HepG2 (cell line): Measurements from ENCODE around the gene PCED1B. TPM values are rescaled to one million over a fixed set of nuclear protein-coding genes. Genes with fewer than 3 reads are reported as not detected.

Source experiments
- ATAC-seq: fragments of 200-7000 bp; cut with Tn5 transposase; 3 replicates; pipeline ENCODE4 v1.9.1; 2020; ENCODE audit warnings: mild to moderate bottlenecking, moderate library complexity
- BruUV-seq: library from RNA; stranded (reverse); fragments of 400-500 nt; replicated peaks from 2 replicates; lab custom pipeline; 2021; lab: Mats Ljungman, UMichigan
- CTCF ChIA-PET: fragments of 300-600 bp; formaldehyde crosslinking; extraction: SDS; loops from one replicate; lab custom pipeline; 2021; ENCODE audit warnings: low total read pairs, inconsistent platforms, low intra/inter-chr PET ratio; lab: Yijun Ruan, JAX
- POLR2A ChIA-PET: fragments of 350-600 bp; sonication (Branson Sonifier 250); formaldehyde crosslinking; loops from one replicate; lab custom pipeline; 2020; ENCODE audit warnings: antibody characterized with exemption, inconsistent platforms; lab: Yijun Ruan, JAX
- DNase-seq: peaks from one replicate; pipeline ENCODE4 v3.0.0-alpha.2; 2015; ENCODE audit warnings: low spot score
- FAIRE-seq: peaks from 3 replicates; lab custom pipeline; 2011; peaks lifted over from hg19 to GRCh38; lab: Jason Lieb, UNC
- H2AFZ ChIP-seq: one replicate; pipeline ENCODE4 v1.6.1; 2011; ENCODE audit warnings: low read length, inconsistent platforms
- H3K27ac ChIP-seq: fragments of 300-600 bp; 3 replicates; pipeline ENCODE4 v1.8.0; 2011; ENCODE audit warnings: mixed run types, mild to moderate bottlenecking, mixed read lengths, low read length, inconsistent platforms; ENCODE audit not compliant: insufficient read depth; ENCODE audit errors: extremely low read length
- H3K27me3 ChIP-seq, 2 experiments: fragments of 200-600 bp in 1 of 2; 2 replicates in 1 of 2; 3 replicates in 1 of 2; pipeline versions ENCODE4 v1.6.0 to v1.8.0; 2011; ENCODE audit warnings: low read length in 2 of 2, mild to moderate bottlenecking in 2 of 2, moderate library complexity in 2 of 2, inconsistent platforms in 1 of 2; ENCODE audit not compliant: insufficient read depth in 2 of 2, control insufficient read depth in 1 of 2
- H3K36me3 ChIP-seq, 2 experiments: fragments of 200-600 bp in 1 of 2; replicated peaks in 1 of 2; 2 replicates in 1 of 2; 3 replicates in 1 of 2; pipeline versions ENCODE4 v1.5.1 to v1.8.0; 2011; ENCODE audit warnings: low read length in 2 of 2, inconsistent platforms in 1 of 2; ENCODE audit not compliant: insufficient read depth in 2 of 2, control insufficient read depth in 1 of 2
- H3K4me1 ChIP-seq: 2 replicates; pipeline ENCODE4 v1.5.1; 2012; ENCODE audit warnings: low read length, inconsistent platforms; ENCODE audit not compliant: insufficient read depth
- H3K4me2 ChIP-seq: 2 replicates; pipeline ENCODE4 v1.6.0; 2011; ENCODE audit warnings: low read depth, low read length, inconsistent platforms
- H3K4me3 ChIP-seq, 3 experiments: fragments of 200-600 bp in 1 of 3; sonication (generic), shearing (Covaris generic) in 1 of 3; replicated peaks in 1 of 3; 2 replicates each; pipeline ENCODE4 v1.5.1; 2011 to 2016; ENCODE audit warnings: low read length in 3 of 3, inconsistent platforms in 2 of 3, low read depth in 2 of 3, mild to moderate bottlenecking in 2 of 3, control low read depth in 1 of 3, mixed read lengths in 1 of 3; ENCODE audit not compliant: insufficient read depth in 1 of 3
- H3K79me2 ChIP-seq: one replicate; pipeline ENCODE4 v1.6.1; 2011; ENCODE audit warnings: low read length, inconsistent platforms; ENCODE audit not compliant: insufficient read depth
- H3K9ac ChIP-seq: 2 replicates; pipeline ENCODE4 v1.6.0; 2011; ENCODE audit warnings: mild to moderate bottlenecking, low read depth, low read length, inconsistent platforms; ENCODE audit not compliant: insufficient read depth
- H3K9me3 ChIP-seq: 2 replicates; pipeline ENCODE4 v1.5.1; 2012; ENCODE audit warnings: mild to moderate bottlenecking, low read length
- H4K20me1 ChIP-seq: 2 replicates; pipeline ENCODE4 v1.6.0; 2011; ENCODE audit warnings: inconsistent platforms, mild to moderate bottlenecking, low read length, moderate library complexity; ENCODE audit not compliant: insufficient read depth
- E2F1 ChIP-seq: sonication (generic); formaldehyde crosslinking; IDR thresholded peaks from 2 replicates; pipeline ENCODE4 v1.5.0; 2020; ENCODE audit warnings: missing genetic modification reagents
- HHEX ChIP-seq: IDR thresholded peaks from 2 replicates; pipeline ENCODE4 v1.6.1; 2016; ENCODE audit warnings: control low read depth
- KDM1A ChIP-seq: IDR thresholded peaks from 2 replicates; pipeline ENCODE4 v1.6.1; 2016; ENCODE audit warnings: missing compliant biosample characterization
- KDM3A ChIP-seq: IDR thresholded peaks from 2 replicates; pipeline ENCODE4 v1.6.1; 2018; ENCODE audit warnings: low read depth, missing compliant biosample characterization
- PTBP1 ChIP-seq: fragments of 200-400 bp; formaldehyde crosslinking; IDR thresholded peaks from 2 replicates; pipeline ENCODE4 v1.6.1; 2018; ENCODE audit warnings: low read length, low read depth; ENCODE audit not compliant: poor library complexity, severe bottlenecking
- SPEN ChIP-seq: sonication (generic); formaldehyde crosslinking; IDR thresholded peaks from 2 replicates; pipeline ENCODE4 v1.5.1; 2020; ENCODE audit warnings: low read depth, mild to moderate bottlenecking, missing genetic modification reagents
- TARDBP ChIP-seq: sonication (generic); formaldehyde crosslinking; IDR thresholded peaks from 2 replicates; pipeline ENCODE4 v1.8.0; 2022; ENCODE audit warnings: mild to moderate bottlenecking, missing genetic modification reagents
- ZNF280B ChIP-seq: sonication (generic); formaldehyde crosslinking; IDR thresholded peaks from 2 replicates; pipeline ENCODE4 v1.5.0; 2020; ENCODE audit warnings: missing genetic modification reagents, mild to moderate bottlenecking, borderline replicate concordance
- ZNF318 ChIP-seq: sonication (generic); formaldehyde crosslinking; IDR thresholded peaks from 2 replicates; pipeline ENCODE4 v1.4.0; 2020; ENCODE audit warnings: mild to moderate bottlenecking, missing genetic modification reagents
- ZNF326 ChIP-seq: sonication (generic); formaldehyde crosslinking; IDR thresholded peaks from 2 replicates; pipeline ENCODE4 v1.4.0; 2020; ENCODE audit warnings: missing genetic modification reagents, borderline replicate concordance
- ZNF484 ChIP-seq: sonication (generic); formaldehyde crosslinking; IDR thresholded peaks from 2 replicates; pipeline ENCODE4 v1.5.1; 2020; ENCODE audit warnings: mild to moderate bottlenecking, low read depth, missing genetic modification reagents, borderline replicate concordance
- WGBS: methylation state at CpG from one replicate; pipeline ENCODE4 v1.1.6; 2017; ENCODE audit warnings: low lambda C conversion rate; 5-methylcytosine and 5-hydroxymethylcytosine counted together
- in situ Hi-C: cut with HindIII; loops from 2 replicates; pipeline ENCODE4 v1.10.0; 2017; ENCODE audit warnings: low pct_unique_long_range_greater_than_20kb; ENCODE audit not compliant: extremely low pct_ligation_motif_present
- intact Hi-C: fragments of 100-400 bp; cut with micrococcal nuclease; formaldehyde crosslinking; loops from one replicate; pipeline ENCODE4 v1.10.0; 2022; ENCODE audit not compliant: unreplicated experiment
- polyA plus RNA-seq, 8 experiments: library from polyadenylated mRNA; depleted of rRNA in 3 of 8; stranded (reverse) in 7 of 8; unstranded in 1 of 8; fragments of >200 nt; fragmentation: Illumina TruSeq in 4 of 8; extraction: Trizol in 4 of 8; gene quantifications; 2 replicates each; pipeline versions ENCODE4 v1.2.1 to v1.2.3, GENCODE V29; 2011 to 2016; ENCODE audit warnings: low read depth in 4 of 8, missing spikeins in 1 of 8, mixed read lengths in 1 of 8; ENCODE audit not compliant: insufficient read depth in 1 of 8
- total RNA-seq, 5 experiments: library from RNA; depleted of rRNA; stranded (reverse); fragments of >200 nt; fragmentation: Illumina TruSeq; extraction: Trizol; gene quantifications; 2 replicates each; pipeline ENCODE4 v1.2.3, GENCODE V29; 2016; ENCODE audit warnings: low read depth in 1 of 5

PCED1B gene
- total and polyA plus RNA-seq, 2 of the 13 experiments (the other 11 are each of a cell fraction or from before 2014, with no cell fraction given) = 0.11 to 0.37 TPM

GRCh38 chr12:47039079-47039478 lies 40.3 kb upstream of the PCED1B start (continued):
- no peak for TF ChIP-seq E2F1 (CRISPR knock-in tag)
- no peak for TF ChIP-seq PTBP1
- TF ChIP-seq SPEN (CRISPR knock-in tag) = no peak
- TF ChIP-seq, all 625 proteins: peak for 0

GRCh38 chr12:47039756-47040155 lies 39.7 kb upstream of the PCED1B start:
- in situ Hi-C loops = loop anchor here (5.0 kb wide), 1 partner anchor 268 kb away; no protein-coding TSS in a partner anchor
- Histone ChIP-seq H2AFZ (no peak overlapping the region), H3K4me2 (no peak overlapping the region), H3K4me1 (no peaks in the 10 kb centered on the region), H3K27me3 (no peaks in the 10 kb centered on the region; a peak in 1 of 5 replicates), H3K9me3 (no peaks in the 10 kb centered on the region), H3K4me3 (no peak overlapping the region), H3K79me2 (no peaks in the 10 kb centered on the region), H4K20me1 (no peaks in the 10 kb centered on the region), H3K9ac (no peak overlapping the region), H3K27ac (no peak overlapping the region), H3K36me3 (no peaks in the 10 kb centered on the region)
- DNase-seq (no peak), FAIRE-seq (no peak), ATAC-seq (no peak)
- 5% methylated on average over 1 of the region's 1 CpG for WGBS
- no TSS peak for BruUV-seq
- intact Hi-C loops = no loop called here
- ChIA-PET CTCF (no interaction called here), POLR2A (no interaction called here)
- TF ChIP-seq HHEX (CRISPR knock-in tag) (no peak), ZNF484 (no peak), ZNF280B (no peak), ZNF318 (no peak), KDM1A (CRISPR knock-in tag) (no peak), ZNF326 (CRISPR knock-in tag) (no peak), TARDBP (CRISPR knock-in tag) (no peak), KDM3A (CRISPR knock-in tag) (no peak)
